KMS-11 (cell line): ENCODE results near the gene CNTNAP5.

Experiments used
- H2AFZ ChIP-seq: fragments of 200-600 bp; sonication (generic); 2 replicates; pipeline ENCODE4 v1.6.1; 2016; ENCODE audit warnings: antibody characterized with exemption, mixed run types, low read depth
- H3K27ac ChIP-seq: fragments of 200-600 bp; sonication (generic); 2 replicates; pipeline ENCODE4 v1.6.1; 2016; ENCODE audit warnings: mild to moderate bottlenecking, mixed run types
- H3K27me3 ChIP-seq: fragments of 200-600 bp; sonication (generic); 2 replicates; pipeline ENCODE4 v1.6.1; 2017; ENCODE audit warnings: mild to moderate bottlenecking, low read depth, mixed run types, moderate library complexity; ENCODE audit not compliant: insufficient read depth
- H3K36me3 ChIP-seq: fragments of 200-600 bp; sonication (generic); 2 replicates; pipeline ENCODE4 v1.6.1; 2017; ENCODE audit warnings: mild to moderate bottlenecking, mixed run types; ENCODE audit not compliant: insufficient read depth
- H3K4me1 ChIP-seq: fragments of 200-600 bp; sonication (generic); 2 replicates; pipeline ENCODE4 v1.6.1; 2016; ENCODE audit warnings: mild to moderate bottlenecking, low read depth, mixed run types; ENCODE audit not compliant: poor library complexity, severe bottlenecking
- H3K4me2 ChIP-seq: fragments of 200-600 bp; sonication (generic); 2 replicates; pipeline ENCODE4 v1.7.0; 2016; ENCODE audit warnings: mild to moderate bottlenecking, mixed run types
- H3K4me3 ChIP-seq: fragments of 200-600 bp; sonication (generic); IDR thresholded peaks from 2 replicates; pipeline ENCODE4 v1.6.1; 2017; ENCODE audit warnings: low read depth, low read length, mixed read lengths; ENCODE audit not compliant: insufficient read depth
- H3K79me2 ChIP-seq: fragments of 200-600 bp; sonication (generic); 2 replicates; pipeline ENCODE4 v1.6.1; 2016; ENCODE audit warnings: low read depth, mixed run types; ENCODE audit not compliant: insufficient read depth
- H3K9ac ChIP-seq: fragments of 200-600 bp; sonication (generic); 2 replicates; pipeline ENCODE4 v1.6.1; 2016; ENCODE audit warnings: mild to moderate bottlenecking, mixed run types
- H4K20me1 ChIP-seq: fragments of 200-600 bp; sonication (generic); 2 replicates; pipeline ENCODE4 v1.6.1; 2016; ENCODE audit warnings: mild to moderate bottlenecking, mixed run types; ENCODE audit not compliant: insufficient read depth
- TF ChIP-seq, protein P1 (sequence below): fragments of 200-600 bp; sonication (generic); conservative IDR thresholded peaks from 2 replicates; pipeline ENCODE4 v1.6.1; 2017; ENCODE audit warnings: low read depth, mild to moderate bottlenecking, antibody characterized with exemption, low read length, moderate library complexity, mixed read lengths

CNTNAP5 gene

DNA sequence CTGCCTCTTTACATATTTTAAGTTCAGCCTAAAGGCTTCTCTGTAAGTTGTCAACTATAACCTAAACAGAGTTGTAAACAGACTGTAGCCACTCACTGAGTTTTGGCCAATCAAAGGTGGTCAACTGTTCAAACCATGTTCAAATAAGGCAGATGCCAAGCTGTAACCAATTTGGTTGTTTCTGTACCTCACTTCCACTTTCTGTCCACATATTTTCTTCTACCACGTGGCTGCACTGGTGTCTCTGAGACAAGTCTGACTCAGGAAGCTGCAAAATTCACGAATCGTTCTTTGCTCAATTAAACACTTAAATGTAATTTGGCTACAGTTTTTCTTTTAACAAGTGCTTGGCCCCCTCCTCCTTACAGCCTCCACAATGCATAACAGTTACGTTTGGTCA is 555.2 kb downstream of the CNTNAP5 start:
- Histone ChIP-seq H4K20me1 (no peaks in the 10 kb centered on the region), H3K27me3 (no peaks in the 10 kb centered on the region), H3K4me3 (no peak overlapping the region), H3K9ac (no peak overlapping the region), H3K4me1 (no peaks in the 10 kb centered on the region), H3K27ac (no peak overlapping the region), H3K36me3 (no peaks in the 10 kb centered on the region), H3K79me2 (no peaks in the 10 kb centered on the region), H3K4me2 (no peak overlapping the region), H2AFZ (no peak overlapping the region)
- TF ChIP-seq, protein P1, sequence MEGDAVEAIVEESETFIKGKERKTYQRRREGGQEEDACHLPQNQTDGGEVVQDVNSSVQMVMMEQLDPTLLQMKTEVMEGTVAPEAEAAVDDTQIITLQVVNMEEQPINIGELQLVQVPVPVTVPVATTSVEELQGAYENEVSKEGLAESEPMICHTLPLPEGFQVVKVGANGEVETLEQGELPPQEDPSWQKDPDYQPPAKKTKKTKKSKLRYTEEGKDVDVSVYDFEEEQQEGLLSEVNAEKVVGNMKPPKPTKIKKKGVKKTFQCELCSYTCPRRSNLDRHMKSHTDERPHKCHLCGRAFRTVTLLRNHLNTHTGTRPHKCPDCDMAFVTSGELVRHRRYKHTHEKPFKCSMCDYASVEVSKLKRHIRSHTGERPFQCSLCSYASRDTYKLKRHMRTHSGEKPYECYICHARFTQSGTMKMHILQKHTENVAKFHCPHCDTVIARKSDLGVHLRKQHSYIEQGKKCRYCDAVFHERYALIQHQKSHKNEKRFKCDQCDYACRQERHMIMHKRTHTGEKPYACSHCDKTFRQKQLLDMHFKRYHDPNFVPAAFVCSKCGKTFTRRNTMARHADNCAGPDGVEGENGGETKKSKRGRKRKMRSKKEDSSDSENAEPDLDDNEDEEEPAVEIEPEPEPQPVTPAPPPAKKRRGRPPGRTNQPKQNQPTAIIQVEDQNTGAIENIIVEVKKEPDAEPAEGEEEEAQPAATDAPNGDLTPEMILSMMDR, result no peak

DNA sequence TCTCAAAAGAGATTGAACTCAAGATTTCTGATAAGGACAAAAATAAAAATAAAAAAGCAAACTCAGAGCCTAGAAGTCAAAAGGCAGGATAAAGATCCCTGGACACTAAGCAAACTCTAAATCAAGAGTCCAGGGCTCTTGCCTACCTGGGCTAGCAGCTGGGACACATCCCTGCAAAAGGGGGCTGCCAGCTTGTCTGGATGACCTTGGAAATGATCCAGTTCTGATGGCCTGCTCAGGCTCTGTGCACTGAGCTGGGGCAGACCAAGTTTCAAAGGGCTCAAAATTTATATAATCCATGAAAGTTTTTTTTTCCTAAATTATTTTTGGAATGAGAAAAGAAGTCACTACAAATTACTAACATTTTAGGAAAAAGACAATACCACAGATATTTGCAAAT is 557.3 kb downstream of the CNTNAP5 start:
- TF ChIP-seq, protein P1, result no peak
- Histone ChIP-seq H3K27ac (no peak overlapping the region), H3K4me1 (no peaks in the 10 kb centered on the region), H3K4me2 (no peak overlapping the region), H3K79me2 (no peaks in the 10 kb centered on the region), H3K4me3 (no peak overlapping the region), H3K36me3 (no peaks in the 10 kb centered on the region), H3K9ac (no peak overlapping the region), H4K20me1 (no peaks in the 10 kb centered on the region), H3K27me3 (no peaks in the 10 kb centered on the region), H2AFZ (no peak overlapping the region)

DNA sequence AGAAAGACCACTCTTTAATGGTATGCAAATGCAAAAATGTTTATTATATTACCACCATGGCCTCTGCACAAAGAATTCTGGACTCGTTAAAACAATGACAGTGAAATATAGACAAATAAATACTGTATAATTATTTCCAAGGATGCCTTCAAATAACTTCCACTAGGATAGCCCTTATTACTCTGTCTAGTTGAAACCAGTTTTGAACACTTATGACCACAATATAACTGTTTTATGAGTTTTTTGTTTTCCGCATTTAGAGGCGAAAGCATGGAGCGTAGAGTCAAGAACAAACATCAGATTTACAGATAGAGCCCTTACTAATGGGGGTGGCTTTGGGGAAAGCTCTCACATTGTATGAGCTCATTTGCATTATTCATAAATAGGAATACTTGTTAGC is 559.5 kb downstream of the CNTNAP5 start:
- H3K79me2 ChIP-seq, result no peaks in the 10 kb centered on the region
- TF ChIP-seq, protein P1, result no peak
- H3K4me3 ChIP-seq, result no peak overlapping the region
- H2AFZ ChIP-seq, result no peak overlapping the region
- no peak overlapping the region for H3K9ac ChIP-seq
- H3K27ac ChIP-seq, result no peak overlapping the region
- no peaks in the 10 kb centered on the region for H3K36me3 ChIP-seq
- H3K27me3 ChIP-seq, result no peaks in the 10 kb centered on the region
- H3K4me2 ChIP-seq, result no peak overlapping the region
- H3K4me1 ChIP-seq, result no peaks in the 10 kb centered on the region
- no peaks in the 10 kb centered on the region for H4K20me1 ChIP-seq

DNA sequence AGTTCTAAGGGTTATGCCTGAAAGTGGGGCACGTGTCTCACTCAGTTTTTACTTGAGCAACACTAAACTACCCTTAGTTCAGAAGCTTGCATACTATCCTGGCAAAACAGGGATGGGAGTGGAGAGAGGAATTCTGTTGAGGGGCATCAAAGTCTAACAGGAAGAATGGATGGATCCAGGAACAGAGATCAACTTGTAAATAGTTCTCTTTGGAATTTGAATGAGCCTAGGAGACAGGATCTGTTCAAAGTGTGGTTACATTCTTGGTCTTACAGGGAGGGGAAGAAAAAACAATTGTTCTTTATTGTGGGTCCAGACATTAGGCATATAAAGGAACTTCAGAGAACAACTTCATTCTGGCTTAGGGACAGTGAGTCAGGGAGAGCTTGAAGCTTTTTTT is 560.2 kb downstream of the CNTNAP5 start:
- Histone ChIP-seq H3K79me2 (no peaks in the 10 kb centered on the region), H3K4me1 (no peaks in the 10 kb centered on the region), H3K27ac (no peak overlapping the region), H3K9ac (no peak overlapping the region), H3K4me3 (no peak overlapping the region), H3K27me3 (no peaks in the 10 kb centered on the region), H3K4me2 (no peak overlapping the region), H2AFZ (no peak overlapping the region), H4K20me1 (no peaks in the 10 kb centered on the region), H3K36me3 (no peaks in the 10 kb centered on the region)
- TF ChIP-seq, protein P1, result no peak
